HEK293 (cell line): ENCODE data around the gene IL18RAP.

ENCODE experiments used
- BCL11A ChIP-seq: fragments of 450-650 bp; formaldehyde crosslinking; IDR thresholded peaks from 2 replicates; pipeline ENCODE4 v1.5.1; 2016; ENCODE audit warnings: low read depth, missing biosample characterization, missing genetic modification characterization
- BCL11B ChIP-seq: fragments of 450-650 bp; formaldehyde crosslinking; IDR thresholded peaks from 2 replicates; pipeline ENCODE4 v1.5.1; 2016; ENCODE audit warnings: low read depth, missing biosample characterization, missing genetic modification characterization
- SP2 ChIP-seq: fragments of 450-650 bp; formaldehyde crosslinking; IDR thresholded peaks from 2 replicates; pipeline ENCODE4 v1.5.1; 2016; ENCODE audit warnings: missing biosample characterization, missing genetic modification characterization
- ZFP3 ChIP-seq: fragments of 450-650 bp; formaldehyde crosslinking; IDR thresholded peaks from 2 replicates; pipeline ENCODE4 v1.5.1; 2016; ENCODE audit warnings: low read depth, missing biosample characterization, missing genetic modification characterization
- ZNF121 ChIP-seq: fragments of 450-650 bp; formaldehyde crosslinking; IDR thresholded peaks from 2 replicates; pipeline ENCODE4 v1.5.1; 2016; ENCODE audit warnings: missing biosample characterization, missing genetic modification characterization
- ZNF133 ChIP-seq: fragments of 450-650 bp; formaldehyde crosslinking; IDR thresholded peaks from 2 replicates; pipeline ENCODE4 v1.5.1; 2016; ENCODE audit warnings: missing biosample characterization, missing genetic modification characterization
- ZNF175 ChIP-seq: fragments of 450-650 bp; formaldehyde crosslinking; IDR thresholded peaks from 2 replicates; pipeline ENCODE4 v1.5.1; 2016; ENCODE audit warnings: missing biosample characterization, missing genetic modification characterization
- ZNF274 ChIP-seq, 2 experiments: fragments of 200-500 bp in 1 of 2; fragments of 450-650 bp in 1 of 2; sonication (Bioruptor generic) in 1 of 2; formaldehyde crosslinking in 1 of 2; IDR thresholded peaks; 2 replicates each; pipeline versions ENCODE4 v1.5.1 to v1.6.1; 2014 to 2016; ENCODE audit warnings: borderline replicate concordance in 1 of 2, inconsistent platforms in 1 of 2, low read length in 1 of 2, missing biosample characterization in 1 of 2, missing genetic modification characterization in 1 of 2
- ZNF677 ChIP-seq: fragments of 450-650 bp; IDR thresholded peaks from 2 replicates; pipeline ENCODE4 v1.5.0; 2018; ENCODE audit warnings: missing biosample characterization, mild to moderate bottlenecking, missing genetic modification characterization, moderate library complexity
- TF ChIP-seq, protein P1 (sequence below): fragments of 450-650 bp; formaldehyde crosslinking; IDR thresholded peaks from 2 replicates; pipeline ENCODE4 v1.5.1; 2016; ENCODE audit warnings: missing biosample characterization, missing genetic modification characterization
- TF ChIP-seq, protein P2 (sequence below): fragments of 450-650 bp; IDR thresholded peaks from 2 replicates; pipeline ENCODE4 v1.5.1; 2018; ENCODE audit warnings: missing biosample characterization, missing genetic modification characterization
- TF ChIP-seq, protein P3 (sequence below): fragments of 450-650 bp; formaldehyde crosslinking; IDR thresholded peaks from 2 replicates; pipeline ENCODE4 v1.5.1; 2016; ENCODE audit warnings: missing biosample characterization, missing genetic modification characterization

DNA sequence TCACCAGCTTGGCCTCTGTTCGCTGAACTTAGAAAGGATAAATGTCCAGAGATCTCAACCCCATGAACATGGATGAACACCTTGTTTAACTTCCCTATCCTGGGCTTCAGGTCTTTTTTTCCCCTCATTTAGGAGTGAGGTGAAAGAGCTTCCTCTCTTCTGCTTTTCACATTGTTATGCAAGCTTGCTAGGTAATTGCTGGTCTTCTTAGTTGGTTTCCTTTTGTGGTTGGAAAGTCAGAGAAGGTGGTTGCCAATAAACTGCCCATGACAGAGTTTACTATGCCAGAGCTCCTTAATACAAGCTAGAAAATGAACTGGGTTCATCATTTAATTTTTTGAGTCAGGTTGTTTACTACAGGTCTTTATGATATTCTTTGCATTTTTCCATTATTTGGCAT, 66.7 kb downstream of the IL18RAP start:
- TF ChIP-seq, protein P1, sequence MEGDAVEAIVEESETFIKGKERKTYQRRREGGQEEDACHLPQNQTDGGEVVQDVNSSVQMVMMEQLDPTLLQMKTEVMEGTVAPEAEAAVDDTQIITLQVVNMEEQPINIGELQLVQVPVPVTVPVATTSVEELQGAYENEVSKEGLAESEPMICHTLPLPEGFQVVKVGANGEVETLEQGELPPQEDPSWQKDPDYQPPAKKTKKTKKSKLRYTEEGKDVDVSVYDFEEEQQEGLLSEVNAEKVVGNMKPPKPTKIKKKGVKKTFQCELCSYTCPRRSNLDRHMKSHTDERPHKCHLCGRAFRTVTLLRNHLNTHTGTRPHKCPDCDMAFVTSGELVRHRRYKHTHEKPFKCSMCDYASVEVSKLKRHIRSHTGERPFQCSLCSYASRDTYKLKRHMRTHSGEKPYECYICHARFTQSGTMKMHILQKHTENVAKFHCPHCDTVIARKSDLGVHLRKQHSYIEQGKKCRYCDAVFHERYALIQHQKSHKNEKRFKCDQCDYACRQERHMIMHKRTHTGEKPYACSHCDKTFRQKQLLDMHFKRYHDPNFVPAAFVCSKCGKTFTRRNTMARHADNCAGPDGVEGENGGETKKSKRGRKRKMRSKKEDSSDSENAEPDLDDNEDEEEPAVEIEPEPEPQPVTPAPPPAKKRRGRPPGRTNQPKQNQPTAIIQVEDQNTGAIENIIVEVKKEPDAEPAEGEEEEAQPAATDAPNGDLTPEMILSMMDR (tag by site-specific recombination): no peak
- TF ChIP-seq BCL11B (tag by site-specific recombination): no peak
- TF ChIP-seq ZNF274 (IDR thresholded peaks at IDR 0.05; ENCODE audit: low read length): no peak
- TF ChIP-seq ZNF274 (tag by site-specific recombination; IDR thresholded peaks at IDR 0.05; ENCODE audit: borderline replicate concordance): no peak
- TF ChIP-seq ZFP3: no peak
- no peak for TF ChIP-seq BCL11A (tag by site-specific recombination)
- TF ChIP-seq SP2 (tag by site-specific recombination): no peak
- no peak for TF ChIP-seq ZNF677
- TF ChIP-seq, protein P2, sequence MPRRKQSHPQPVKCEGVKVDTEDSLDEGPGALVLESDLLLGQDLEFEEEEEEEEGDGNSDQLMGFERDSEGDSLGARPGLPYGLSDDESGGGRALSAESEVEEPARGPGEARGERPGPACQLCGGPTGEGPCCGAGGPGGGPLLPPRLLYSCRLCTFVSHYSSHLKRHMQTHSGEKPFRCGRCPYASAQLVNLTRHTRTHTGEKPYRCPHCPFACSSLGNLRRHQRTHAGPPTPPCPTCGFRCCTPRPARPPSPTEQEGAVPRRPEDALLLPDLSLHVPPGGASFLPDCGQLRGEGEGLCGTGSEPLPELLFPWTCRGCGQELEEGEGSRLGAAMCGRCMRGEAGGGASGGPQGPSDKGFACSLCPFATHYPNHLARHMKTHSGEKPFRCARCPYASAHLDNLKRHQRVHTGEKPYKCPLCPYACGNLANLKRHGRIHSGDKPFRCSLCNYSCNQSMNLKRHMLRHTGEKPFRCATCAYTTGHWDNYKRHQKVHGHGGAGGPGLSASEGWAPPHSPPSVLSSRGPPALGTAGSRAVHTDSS (tag by site-specific recombination): no peak
- TF ChIP-seq, protein P3, sequence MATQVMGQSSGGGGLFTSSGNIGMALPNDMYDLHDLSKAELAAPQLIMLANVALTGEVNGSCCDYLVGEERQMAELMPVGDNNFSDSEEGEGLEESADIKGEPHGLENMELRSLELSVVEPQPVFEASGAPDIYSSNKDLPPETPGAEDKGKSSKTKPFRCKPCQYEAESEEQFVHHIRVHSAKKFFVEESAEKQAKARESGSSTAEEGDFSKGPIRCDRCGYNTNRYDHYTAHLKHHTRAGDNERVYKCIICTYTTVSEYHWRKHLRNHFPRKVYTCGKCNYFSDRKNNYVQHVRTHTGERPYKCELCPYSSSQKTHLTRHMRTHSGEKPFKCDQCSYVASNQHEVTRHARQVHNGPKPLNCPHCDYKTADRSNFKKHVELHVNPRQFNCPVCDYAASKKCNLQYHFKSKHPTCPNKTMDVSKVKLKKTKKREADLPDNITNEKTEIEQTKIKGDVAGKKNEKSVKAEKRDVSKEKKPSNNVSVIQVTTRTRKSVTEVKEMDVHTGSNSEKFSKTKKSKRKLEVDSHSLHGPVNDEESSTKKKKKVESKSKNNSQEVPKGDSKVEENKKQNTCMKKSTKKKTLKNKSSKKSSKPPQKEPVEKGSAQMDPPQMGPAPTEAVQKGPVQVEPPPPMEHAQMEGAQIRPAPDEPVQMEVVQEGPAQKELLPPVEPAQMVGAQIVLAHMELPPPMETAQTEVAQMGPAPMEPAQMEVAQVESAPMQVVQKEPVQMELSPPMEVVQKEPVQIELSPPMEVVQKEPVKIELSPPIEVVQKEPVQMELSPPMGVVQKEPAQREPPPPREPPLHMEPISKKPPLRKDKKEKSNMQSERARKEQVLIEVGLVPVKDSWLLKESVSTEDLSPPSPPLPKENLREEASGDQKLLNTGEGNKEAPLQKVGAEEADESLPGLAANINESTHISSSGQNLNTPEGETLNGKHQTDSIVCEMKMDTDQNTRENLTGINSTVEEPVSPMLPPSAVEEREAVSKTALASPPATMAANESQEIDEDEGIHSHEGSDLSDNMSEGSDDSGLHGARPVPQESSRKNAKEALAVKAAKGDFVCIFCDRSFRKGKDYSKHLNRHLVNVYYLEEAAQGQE (tag by site-specific recombination): no peak
- TF ChIP-seq ZNF133 (tag by site-specific recombination): no peak
- no peak for TF ChIP-seq ZNF175 (tag by site-specific recombination)
- no peak for TF ChIP-seq ZNF121 (tag by site-specific recombination)
